ENCODE results near the gene BFAR.
"Not testable (repeated sequence)": the region's sequence is repeated elsewhere in the genome, so short reads cannot be mapped to it uniquely, and the experiment has no call there.

BFAR gene

GRCh38 chr16:14701859-14702258 lies 69.1 kb downstream of the BFAR start:
- not testable (repeated sequence) for DNase-seq

- not testable (repeated sequence) for DNase-seq
Observed at GRCh38 chr16:14702672-14703071, 69.9 kb downstream of the BFAR start.

- not testable (repeated sequence) for DNase-seq
Observed at GRCh38 chr16:14703156-14704011, 70.6 kb downstream of the BFAR start, which contains the start of gene NPIPA3. TSS of gene NPIPA3 (plus strand) at chr16:14703411. CDS start at chr16:14708944, 5,533 bp downstream.
